Measurements from ENCODE around the gene CD7. TPM values are rescaled to one million over a fixed set of nuclear protein-coding genes. Genes with fewer than 3 reads are reported as not detected.

Gene CD7
- total and polyA plus RNA-seq, 9 donors = 0.22 to 1.4 (median 0.50) TPM

DNA sequence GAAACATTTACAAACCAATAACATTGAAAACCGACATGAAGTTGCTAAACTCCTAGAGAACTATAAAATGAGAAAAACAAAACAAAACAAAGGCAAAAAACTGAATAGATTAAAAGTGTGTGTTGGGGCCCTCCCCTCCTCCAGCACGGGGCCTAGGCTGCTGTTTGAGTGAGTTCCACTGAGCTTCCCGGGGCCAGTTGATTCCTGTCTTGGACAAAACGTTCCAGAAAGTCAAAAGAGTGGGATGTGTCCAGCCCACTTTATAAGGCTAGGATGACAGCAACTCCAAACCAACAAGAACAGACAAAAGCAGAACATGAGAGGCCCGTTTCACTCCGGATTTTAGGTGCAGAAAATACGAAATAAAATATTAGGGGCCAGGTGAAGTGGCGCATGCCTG lies 32.3 kb downstream of the CD7 start:
- WGBS (ENCODE audit: insufficient coverage) = 88% methylated on average over 1 of the region's 8 CpGs
- no peak for DNase-seq
- Histone ChIP-seq H3K27ac (ENCODE audit: low read length) (no peak overlapping the region), H3K36me3 (ENCODE audit: control insufficient read depth, insufficient read depth, low read length) (no peaks in the 10 kb centered on the region), H3K27me3 (ENCODE audit: control insufficient read depth, insufficient read depth, low read length) (no peaks in the 10 kb centered on the region), H3K9me3 (replicated peaks; ENCODE audit: control insufficient read depth, low read depth, low read length) (no peaks in the 10 kb centered on the region), H3K4me1 (ENCODE audit: control insufficient read depth, insufficient read depth, low read length) (peaks cover 7% of the 10 kb centered on the region), H3K4me3 (ENCODE audit: low read length) (no peak overlapping the region)

DNA sequence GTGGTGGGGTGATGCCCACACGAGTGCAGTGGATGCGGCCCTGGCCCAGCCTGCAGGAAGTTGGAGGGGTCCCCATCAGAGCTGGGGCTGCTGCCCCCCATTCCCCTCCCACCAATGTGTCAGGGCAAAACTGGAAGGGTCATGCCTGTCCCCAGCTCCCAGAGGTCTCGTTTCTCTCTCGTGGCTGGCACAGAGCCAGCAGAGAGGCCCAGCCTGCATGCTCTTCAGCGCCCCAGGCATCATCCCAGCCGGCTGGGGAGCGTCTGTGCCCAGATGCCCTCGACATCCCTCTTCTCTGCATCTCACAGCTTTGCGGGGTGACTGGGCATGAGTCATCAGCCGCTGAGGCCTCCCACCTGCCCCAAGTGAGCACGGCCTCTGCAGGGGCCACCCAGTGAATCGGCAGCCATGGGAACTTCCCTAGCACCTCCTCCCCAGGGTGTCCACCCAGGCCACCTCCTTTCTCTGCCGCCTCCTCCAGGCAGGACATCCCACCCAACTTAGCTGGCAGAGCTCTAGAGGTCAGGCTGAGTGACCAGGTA lies 34.1 kb downstream of the CD7 start:
- no peak overlapping the region for H3K4me3 ChIP-seq (ENCODE audit: low read length)
- no peak for DNase-seq
- H3K9me3 ChIP-seq (replicated peaks; ENCODE audit: control insufficient read depth, low read depth, low read length) = no peaks in the 10 kb centered on the region
- H3K36me3 ChIP-seq (ENCODE audit: control insufficient read depth, insufficient read depth, low read length) = no peaks in the 10 kb centered on the region
- no peaks in the 10 kb centered on the region for H3K27me3 ChIP-seq (ENCODE audit: control insufficient read depth, insufficient read depth, low read length)
- 50% methylated on average over 11 of the region's 13 CpGs for WGBS (ENCODE audit: insufficient coverage)
- H3K27ac ChIP-seq (ENCODE audit: low read length) = no peak overlapping the region
- H3K4me1 ChIP-seq (ENCODE audit: control insufficient read depth, insufficient read depth, low read length) = peaks cover 9% of the 10 kb centered on the region

DNA sequence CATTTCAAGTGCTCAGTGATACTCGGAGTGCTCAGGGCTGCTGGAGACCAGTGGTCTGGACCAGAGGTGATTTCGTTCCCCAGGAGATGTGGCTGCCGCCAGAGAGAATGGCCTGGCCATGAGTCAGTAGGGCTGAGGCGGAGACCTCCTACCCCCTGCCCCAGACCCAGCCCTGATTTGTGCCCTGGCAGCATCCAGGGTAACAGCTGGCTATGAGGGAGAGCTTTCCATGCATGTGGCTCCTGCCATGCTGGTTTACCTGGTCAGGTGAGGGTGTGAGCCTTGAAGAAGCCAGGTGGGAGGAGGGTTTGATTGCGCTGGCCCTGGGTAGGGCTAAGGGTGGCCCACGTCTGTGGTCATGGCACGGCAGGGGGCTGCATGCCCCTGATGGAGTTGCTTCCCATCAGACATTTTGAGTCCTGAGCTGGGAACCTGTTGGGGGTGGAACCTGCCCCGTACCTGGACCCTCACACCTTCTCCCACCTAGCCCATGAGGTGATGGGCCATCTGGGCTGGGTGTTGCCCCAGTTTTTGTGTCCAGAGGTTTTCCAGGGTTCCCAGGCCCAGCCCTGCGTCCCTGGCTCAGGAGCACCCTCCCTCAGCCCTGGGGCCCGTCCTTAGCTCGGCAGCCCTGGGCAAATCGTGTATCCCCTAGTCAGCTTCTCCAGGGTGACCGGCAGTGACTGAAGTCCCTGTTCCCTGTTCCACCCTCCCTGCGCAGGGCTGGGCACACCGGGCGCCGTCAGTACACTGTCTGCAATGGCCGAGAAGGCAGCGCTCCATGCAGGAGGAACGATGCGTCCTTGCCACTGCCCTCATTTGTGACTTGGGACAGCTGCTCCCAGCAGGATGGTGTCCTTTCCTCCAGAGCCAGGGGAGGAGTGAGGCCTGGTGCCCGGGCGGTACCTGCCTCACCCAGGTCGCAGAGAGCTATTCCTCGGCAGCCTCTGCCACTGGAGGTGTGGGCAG lies 34.9 kb downstream of the CD7 start:
- no peak overlapping the region for H3K27ac ChIP-seq (ENCODE audit: low read length)

DNA sequence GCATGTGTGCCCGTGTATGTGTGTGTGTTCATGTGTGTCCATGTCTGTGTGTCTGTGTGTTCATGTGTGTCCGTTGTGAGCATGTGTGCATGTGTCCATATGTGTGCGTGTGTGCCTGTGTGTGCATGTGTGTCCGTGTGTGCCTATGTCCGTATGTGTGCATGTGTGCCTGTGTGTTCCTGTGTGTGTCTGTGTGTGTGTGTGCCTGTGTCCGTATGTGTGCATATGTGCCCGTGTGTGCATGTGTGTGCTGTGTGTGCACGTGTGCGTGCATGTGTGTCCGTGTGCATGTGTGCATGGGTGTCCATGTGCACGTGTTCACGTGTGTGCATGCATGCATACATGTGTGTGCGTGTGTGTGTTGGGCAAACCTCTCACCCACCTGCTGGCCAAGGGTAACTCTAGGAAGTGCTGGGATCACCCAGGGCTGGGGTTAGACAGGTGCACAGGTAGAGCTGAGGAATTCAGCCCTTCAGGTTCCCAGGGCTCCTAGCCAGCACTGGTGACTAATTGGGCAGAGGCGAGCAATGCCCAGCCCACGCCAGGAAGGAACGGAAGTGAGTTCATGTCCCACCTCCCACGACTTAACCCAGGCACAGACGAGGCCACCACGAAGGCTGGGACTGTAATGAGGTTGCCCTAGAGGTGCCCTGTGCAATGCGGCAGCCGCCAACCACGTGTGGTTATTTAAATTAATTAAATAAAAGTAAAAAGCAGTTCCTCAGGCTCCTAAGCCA lies 35.7 kb downstream of the CD7 start:
- no peak for DNase-seq
- Histone ChIP-seq H3K36me3 (ENCODE audit: control insufficient read depth, insufficient read depth, low read length) (no peaks in the 10 kb centered on the region), H3K4me3 (ENCODE audit: low read length) (no peak overlapping the region), H3K9me3 (replicated peaks; ENCODE audit: control insufficient read depth, low read depth, low read length) (no peaks in the 10 kb centered on the region), H3K27me3 (ENCODE audit: control insufficient read depth, insufficient read depth, low read length) (no peaks in the 10 kb centered on the region), H3K27ac (ENCODE audit: low read length) (no peak overlapping the region), H3K4me1 (ENCODE audit: control insufficient read depth, insufficient read depth, low read length) (peaks cover 9% of the 10 kb centered on the region)
- WGBS (ENCODE audit: insufficient coverage) = 83% methylated on average over 12 of the region's 22 CpGs

More for the DNA sequence above, 34.9 kb downstream of the CD7 start:
- DNase-seq = no peak
- Histone ChIP-seq H3K27me3 (ENCODE audit: control insufficient read depth, insufficient read depth, low read length) (no peaks in the 10 kb centered on the region), H3K9me3 (replicated peaks; ENCODE audit: control insufficient read depth, low read depth, low read length) (no peaks in the 10 kb centered on the region), H3K4me1 (ENCODE audit: control insufficient read depth, insufficient read depth, low read length) (peaks cover 9% of the 10 kb centered on the region), H3K36me3 (ENCODE audit: control insufficient read depth, insufficient read depth, low read length) (no peaks in the 10 kb centered on the region), H3K4me3 (ENCODE audit: low read length) (no peak overlapping the region)
- 83% methylated on average over 21 of the region's 25 CpGs for WGBS (ENCODE audit: insufficient coverage)

DNA sequence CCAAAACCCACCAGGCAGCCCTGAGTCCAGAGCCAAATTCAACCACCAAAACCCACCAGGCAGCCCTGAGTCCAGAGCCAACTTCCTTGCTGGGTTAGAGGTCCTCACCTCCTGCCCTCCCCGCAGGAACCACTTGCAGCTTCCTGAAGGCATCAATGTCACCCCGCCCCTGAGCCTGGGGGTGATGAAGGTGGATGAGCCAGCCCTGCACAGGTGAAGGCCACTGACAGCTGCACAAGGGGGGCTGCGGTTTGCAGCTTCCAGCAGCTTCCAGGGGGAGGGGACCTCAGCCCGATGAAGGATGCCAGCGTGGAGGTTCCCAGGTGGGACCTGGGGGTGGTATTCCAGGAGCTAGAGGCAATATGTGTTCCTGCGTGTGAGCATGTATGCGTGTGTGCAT lies 36.3 kb downstream of the CD7 start:
- Histone ChIP-seq H3K4me3 (ENCODE audit: low read length) (no peak overlapping the region), H3K36me3 (ENCODE audit: control insufficient read depth, insufficient read depth, low read length) (no peaks in the 10 kb centered on the region), H3K27me3 (ENCODE audit: control insufficient read depth, insufficient read depth, low read length) (no peaks in the 10 kb centered on the region), H3K9me3 (replicated peaks; ENCODE audit: control insufficient read depth, low read depth, low read length) (no peaks in the 10 kb centered on the region), H3K27ac (ENCODE audit: low read length) (no peak overlapping the region), H3K4me1 (ENCODE audit: control insufficient read depth, insufficient read depth, low read length) (peaks cover 9% of the 10 kb centered on the region)
- WGBS (ENCODE audit: insufficient coverage) = 66% methylated on average over 5 of the region's 7 CpGs
- DNase-seq = no peak

DNA sequence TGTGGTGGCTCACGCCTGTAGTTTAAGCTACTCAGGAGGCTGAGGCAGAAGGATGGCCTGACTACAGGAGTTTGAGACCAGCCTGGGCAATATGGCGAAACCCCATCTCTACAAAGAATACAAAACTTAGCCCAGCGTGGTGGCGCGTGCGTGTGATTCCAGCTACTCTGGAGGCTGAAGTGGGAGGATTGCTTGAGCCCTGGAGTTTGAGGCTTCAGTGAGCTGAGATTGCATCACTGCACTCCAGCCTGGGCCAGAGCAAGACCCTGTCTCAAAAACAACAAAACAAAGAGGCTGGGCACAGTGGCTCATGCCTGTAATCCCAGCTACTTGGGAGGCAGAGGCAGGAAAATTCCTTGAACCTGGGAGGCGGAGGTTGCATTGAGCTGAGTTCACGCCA lies 36.9 kb downstream of the CD7 start:
- Histone ChIP-seq H3K4me1 (ENCODE audit: control insufficient read depth, insufficient read depth, low read length) (peaks cover 9% of the 10 kb centered on the region), H3K27ac (ENCODE audit: low read length) (no peak overlapping the region), H3K27me3 (ENCODE audit: control insufficient read depth, insufficient read depth, low read length) (no peaks in the 10 kb centered on the region), H3K4me3 (ENCODE audit: low read length) (no peak overlapping the region), H3K36me3 (ENCODE audit: control insufficient read depth, insufficient read depth, low read length) (no peaks in the 10 kb centered on the region), H3K9me3 (replicated peaks; ENCODE audit: control insufficient read depth, low read depth, low read length) (no peaks in the 10 kb centered on the region)
- WGBS (ENCODE audit: insufficient coverage) = 75% methylated on average over 2 of the region's 8 CpGs
- no peak for DNase-seq

DNA sequence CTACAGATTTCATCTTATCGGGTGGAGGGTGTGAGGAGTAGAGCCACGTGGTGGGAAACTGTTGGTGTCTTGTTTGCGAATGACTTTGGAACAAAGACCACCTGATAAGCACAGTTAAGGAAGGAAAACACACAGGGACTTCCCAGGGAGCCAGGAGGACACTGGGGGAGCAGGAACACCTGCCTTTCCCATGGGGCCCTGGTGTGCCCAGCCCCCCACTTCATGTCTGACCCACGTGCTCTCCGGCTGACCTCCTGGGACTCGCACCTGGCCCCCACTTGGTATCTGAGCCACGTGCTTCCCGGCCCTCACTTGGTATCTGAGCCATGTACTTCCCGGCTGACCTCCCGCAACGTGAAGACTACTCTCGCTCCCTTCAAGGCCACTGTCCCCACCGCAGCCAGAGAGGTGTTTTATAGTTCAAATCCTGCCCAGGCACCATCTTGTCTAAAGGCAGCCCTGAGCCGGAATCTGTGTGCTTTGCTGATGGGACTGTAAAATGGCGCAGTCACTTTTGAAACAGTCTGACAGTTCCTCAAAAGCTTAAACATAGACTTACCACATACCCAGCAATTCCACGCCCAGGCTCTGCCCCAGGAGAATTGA lies 38.5 kb downstream of the CD7 start:
- Histone ChIP-seq H3K9me3 (replicated peaks; ENCODE audit: control insufficient read depth, low read depth, low read length) (no peaks in the 10 kb centered on the region), H3K36me3 (ENCODE audit: control insufficient read depth, insufficient read depth, low read length) (no peaks in the 10 kb centered on the region), H3K27me3 (ENCODE audit: control insufficient read depth, insufficient read depth, low read length) (no peaks in the 10 kb centered on the region), H3K27ac (ENCODE audit: low read length) (no peak overlapping the region), H3K4me3 (ENCODE audit: low read length) (no peak overlapping the region), H3K4me1 (ENCODE audit: control insufficient read depth, insufficient read depth, low read length) (peaks cover 16% of the 10 kb centered on the region)
- WGBS (ENCODE audit: insufficient coverage) = 57% methylated on average over 14 of the region's 16 CpGs
- DNase-seq = no peak

DNA sequence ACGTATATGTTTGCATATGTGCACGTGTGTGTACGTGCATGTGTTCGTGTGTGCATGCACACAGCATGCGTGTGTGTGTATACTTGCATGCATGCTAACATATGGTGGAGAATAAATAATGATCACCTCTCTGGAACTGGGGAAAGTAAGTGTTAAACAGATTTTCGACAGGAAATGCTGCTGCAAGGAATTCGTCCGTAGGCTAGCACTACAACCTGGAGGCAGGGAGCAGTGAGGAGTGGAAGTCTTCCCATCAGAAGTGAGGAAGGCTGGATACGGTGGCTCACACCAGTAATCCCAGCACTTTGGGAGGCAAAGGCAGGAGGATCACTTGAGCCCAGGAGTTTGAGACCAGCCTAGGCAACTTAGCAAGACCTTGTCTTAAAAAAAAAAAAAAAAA lies 39.1 kb downstream of the CD7 start:
- Histone ChIP-seq H3K9me3 (replicated peaks; ENCODE audit: control insufficient read depth, low read depth, low read length) (no peaks in the 10 kb centered on the region), H3K36me3 (ENCODE audit: control insufficient read depth, insufficient read depth, low read length) (no peaks in the 10 kb centered on the region), H3K4me3 (ENCODE audit: low read length) (no peak overlapping the region), H3K27me3 (ENCODE audit: control insufficient read depth, insufficient read depth, low read length) (no peaks in the 10 kb centered on the region), H3K4me1 (ENCODE audit: control insufficient read depth, insufficient read depth, low read length) (peaks cover 17% of the 10 kb centered on the region), H3K27ac (ENCODE audit: low read length) (no peak overlapping the region)
- WGBS (ENCODE audit: insufficient coverage) = 62% methylated on average over 9 of the region's 9 CpGs
- DNase-seq = no peak

DNA sequence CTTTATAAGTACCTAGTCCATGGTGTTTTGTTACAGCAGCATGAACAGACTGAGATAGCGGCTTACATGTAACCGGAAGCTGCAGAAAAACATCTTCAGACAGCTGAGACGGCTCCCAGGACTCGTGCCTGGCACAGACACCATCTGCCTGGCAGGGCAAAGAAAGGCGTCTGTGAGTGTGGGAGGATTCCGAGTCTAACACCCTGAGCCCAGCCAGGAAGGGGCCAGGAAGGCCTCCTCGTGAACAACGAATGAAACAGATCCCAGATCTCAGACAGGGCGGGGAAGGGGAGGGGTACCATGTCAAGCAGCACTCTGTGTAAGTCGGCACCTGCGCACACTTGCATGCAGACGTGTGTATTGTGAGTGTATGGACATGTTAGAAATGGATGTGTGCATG lies 39.6 kb downstream of the CD7 start:
- no peak for DNase-seq
- WGBS (ENCODE audit: insufficient coverage) = 54% methylated on average over 12 of the region's 12 CpGs
- Histone ChIP-seq H3K4me3 (ENCODE audit: low read length) (no peak overlapping the region), H3K9me3 (replicated peaks; ENCODE audit: control insufficient read depth, low read depth, low read length) (no peaks in the 10 kb centered on the region), H3K4me1 (ENCODE audit: control insufficient read depth, insufficient read depth, low read length) (peaks cover 16% of the 10 kb centered on the region), H3K27ac (ENCODE audit: low read length) (no peak overlapping the region), H3K27me3 (ENCODE audit: control insufficient read depth, insufficient read depth, low read length) (no peaks in the 10 kb centered on the region), H3K36me3 (ENCODE audit: control insufficient read depth, insufficient read depth, low read length) (no peaks in the 10 kb centered on the region)

DNA sequence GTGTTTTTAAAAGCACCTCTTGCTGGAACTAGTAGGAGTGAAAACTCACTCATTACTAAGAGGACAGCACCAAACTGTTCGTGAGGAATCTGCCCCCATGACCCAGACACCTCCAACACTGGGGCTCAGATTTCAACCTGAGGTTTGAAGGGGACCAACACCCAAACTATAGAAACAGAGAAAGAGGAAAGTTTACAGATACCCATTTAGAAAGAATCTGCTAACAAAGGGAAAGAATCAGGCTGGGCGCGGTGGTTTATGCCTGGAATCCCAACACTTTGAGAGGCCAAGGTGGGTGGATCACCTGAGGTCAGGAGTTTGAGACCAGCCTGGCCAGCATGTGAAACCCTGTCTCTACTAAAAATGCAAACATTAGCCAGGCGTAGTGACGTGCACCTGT lies 40.5 kb downstream of the CD7 start:
- no peak overlapping the region for H3K4me3 ChIP-seq (ENCODE audit: low read length)
- peaks cover 21% of the 10 kb centered on the region for H3K4me1 ChIP-seq (ENCODE audit: control insufficient read depth, insufficient read depth, low read length)
- H3K27me3 ChIP-seq (ENCODE audit: control insufficient read depth, insufficient read depth, low read length) = no peaks in the 10 kb centered on the region
- no peak for DNase-seq
- WGBS (ENCODE audit: insufficient coverage) = no CpG with 5 or more reads among the region's 5 CpGs
- no peak overlapping the region for H3K27ac ChIP-seq (ENCODE audit: low read length)
- H3K36me3 ChIP-seq (ENCODE audit: control insufficient read depth, insufficient read depth, low read length) = peaks cover 1% of the 10 kb centered on the region
- no peaks in the 10 kb centered on the region for H3K9me3 ChIP-seq (replicated peaks; ENCODE audit: control insufficient read depth, low read depth, low read length)
